COLO668 (cell line): ENCODE results near the gene PSMD1.
"Not testable (repeated sequence)": the region's sequence is repeated elsewhere in the genome, so short reads cannot be mapped to it uniquely, and the experiment has no call there.

Experiments used
- DNase-seq: peaks from one replicate; lab custom pipeline; 2025; ENCODE audit not compliant: unreplicated experiment; lab: John Stamatoyannopoulos, UW

The PSMD1 gene

DNA sequence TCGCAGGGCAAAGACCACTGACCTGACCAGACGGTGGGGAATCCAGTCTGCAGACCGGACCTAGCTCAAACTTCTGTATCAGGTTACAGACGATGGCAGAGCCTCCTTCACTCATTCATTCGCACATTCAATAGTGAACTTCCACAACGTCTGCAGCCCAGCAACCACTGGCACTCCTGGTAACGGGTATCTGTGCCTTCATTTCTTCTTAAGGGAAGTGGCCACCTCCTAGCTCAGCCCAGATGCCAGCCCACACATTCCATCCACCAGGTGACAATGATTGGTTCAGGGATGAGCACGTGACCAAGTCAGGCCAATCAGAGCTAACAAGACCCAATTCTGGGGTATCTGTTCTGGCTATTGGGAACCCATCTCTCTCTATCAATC is 125.8 kb downstream of the PSMD1 start:
- DNase-seq: no peak

DNA sequence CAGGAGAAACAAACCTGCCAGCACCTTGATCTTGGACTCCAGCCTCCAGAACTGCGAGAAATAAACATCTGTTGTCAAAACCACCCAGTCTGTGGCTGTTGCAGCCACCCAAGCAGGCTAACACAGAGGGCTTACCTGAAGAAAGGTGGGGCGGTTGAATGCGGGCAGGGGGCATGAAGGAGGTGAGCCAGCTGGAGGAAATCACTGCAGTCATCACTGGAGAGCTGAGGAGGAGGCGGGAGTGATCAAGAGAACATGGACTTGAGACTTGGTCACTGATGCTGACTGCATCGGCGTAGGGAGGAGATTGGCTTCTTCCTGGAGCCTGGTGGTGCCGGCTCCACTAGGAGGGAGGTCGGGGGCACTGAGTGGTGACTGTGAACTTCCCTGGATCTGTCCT is 127.2 kb downstream of the PSMD1 start:
- DNase-seq: no peak

DNA sequence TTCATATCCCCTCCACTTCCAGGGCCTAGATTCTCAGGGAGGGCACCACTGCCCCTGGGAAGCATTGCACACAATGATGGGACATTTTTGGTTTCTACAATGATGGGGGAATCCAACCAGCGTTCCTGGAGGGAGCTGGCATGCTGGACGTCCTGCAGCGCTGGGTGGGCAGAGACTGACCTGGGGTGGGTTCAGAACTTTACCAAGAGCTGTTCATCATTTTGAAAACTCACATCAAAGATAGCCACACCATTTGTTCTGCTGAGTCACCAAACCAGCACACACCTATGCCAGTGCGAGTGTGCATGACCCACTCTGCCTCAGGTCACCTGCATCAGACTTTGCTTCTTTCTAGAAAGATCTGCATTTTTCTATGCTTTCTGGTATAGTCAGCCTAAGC is 127.7 kb downstream of the PSMD1 start:
- DNase-seq: no peak

DNA sequence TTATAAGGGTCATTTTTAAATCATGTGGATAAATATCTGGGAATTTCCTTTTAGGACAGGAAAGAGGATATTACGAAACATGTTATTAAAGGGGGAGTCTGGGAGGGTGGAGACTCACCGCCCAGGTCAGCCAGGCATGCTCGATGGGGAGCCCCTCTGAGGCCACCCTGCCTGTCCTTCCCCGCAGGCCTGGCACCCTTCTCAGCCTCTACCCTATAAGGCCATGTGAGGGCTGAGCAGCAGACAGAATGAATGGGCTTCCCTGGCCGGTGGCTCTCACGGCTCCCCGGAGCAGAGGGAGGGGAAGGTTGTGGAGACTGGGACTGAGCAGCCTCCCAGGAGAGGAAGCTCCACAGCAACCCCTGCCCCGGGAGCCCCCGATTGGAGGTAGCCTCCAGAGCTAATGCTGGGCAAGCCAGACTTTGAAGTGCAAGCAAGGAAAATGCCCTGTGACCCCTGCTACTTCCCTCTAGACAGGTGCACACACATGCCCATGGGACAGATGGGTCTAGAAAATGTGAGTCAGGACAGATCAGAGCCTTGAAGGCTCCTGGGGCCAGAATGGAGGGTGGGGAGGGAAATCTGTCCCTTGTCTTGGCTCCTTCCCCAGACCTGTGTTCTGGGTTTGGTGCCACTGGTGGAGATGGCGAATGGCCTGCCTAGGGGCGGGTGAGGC is 128.5 kb downstream of the PSMD1 start:
- DNase-seq: no peak

DNA sequence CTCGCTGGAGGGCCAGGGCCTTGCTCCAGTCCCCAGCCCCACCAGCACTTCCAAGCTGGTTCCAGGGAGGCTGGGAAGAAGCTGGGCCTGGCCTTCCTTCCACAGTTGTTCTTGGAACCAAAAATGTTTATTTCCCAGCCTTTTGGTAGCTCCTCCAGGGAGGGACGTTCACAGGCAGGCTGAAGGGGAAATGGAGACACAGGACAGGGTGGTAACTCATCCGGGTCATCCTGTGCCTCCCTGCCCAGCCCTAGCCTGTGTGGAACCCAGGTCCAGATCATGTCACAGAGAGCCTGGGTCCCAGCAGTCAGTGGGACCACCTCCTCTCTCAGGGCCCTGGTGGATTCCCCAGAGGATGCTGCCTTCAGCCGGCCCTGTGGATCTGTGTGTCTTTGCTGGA is 129.2 kb downstream of the PSMD1 start:
- DNase-seq: no peak

DNA sequence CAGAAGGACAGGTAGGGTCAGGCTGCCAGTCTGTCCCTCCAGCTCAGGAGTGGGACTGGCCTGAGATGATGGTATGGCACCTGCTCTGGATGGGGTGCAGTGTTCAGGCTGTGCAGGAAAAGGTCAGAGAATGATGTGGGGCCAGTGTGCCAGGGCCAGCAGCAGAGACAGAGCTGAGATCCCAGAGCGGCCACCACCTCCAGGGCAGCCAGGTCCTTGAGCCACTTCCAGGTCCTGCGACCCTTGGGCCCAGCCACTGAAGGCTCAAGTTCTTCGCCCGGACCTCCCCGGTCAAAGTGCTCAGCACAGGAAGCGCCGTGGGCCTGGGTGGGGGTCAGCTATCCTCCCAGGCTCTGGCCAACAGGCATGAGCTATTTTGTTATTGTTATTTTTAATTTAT is 129.7 kb downstream of the PSMD1 start:
- DNase-seq: no peak

DNA sequence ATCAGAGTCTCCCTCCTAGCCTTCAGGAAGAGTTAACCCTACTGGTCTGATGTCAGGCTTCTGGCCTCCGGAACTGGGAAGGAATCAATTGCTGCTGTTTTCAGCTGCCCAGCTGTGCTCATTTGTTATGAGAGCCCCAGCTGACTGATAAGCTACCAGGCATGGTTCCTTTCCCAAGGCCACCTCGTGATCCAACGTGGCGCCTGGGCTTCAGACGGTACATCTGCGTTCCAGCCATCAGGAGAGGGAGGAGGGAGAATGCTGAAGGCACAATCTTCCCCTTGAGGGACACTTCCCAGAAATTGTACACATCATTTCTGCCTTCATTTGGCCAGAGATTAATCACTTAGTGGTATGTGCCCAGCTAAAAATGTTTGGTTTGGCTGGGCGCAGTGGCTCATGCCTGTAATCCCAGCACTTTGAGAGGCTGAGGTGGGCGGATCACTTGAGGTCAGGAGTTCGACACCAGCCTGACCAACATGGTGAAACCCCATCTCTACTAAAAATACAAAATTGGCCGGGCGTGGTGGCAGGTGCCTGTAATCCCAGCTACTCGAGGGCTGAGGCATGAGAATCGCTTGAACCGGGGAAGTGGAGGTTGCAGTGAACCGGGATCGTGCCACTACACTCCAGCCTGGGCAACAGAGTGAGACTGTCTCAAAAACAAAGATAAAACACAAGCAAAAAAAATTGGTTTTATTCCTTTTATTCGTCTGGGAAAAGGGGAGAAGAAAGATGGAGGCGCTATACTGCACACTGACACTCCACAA is 131.3 kb downstream of the PSMD1 start:
- no peak for DNase-seq

DNA sequence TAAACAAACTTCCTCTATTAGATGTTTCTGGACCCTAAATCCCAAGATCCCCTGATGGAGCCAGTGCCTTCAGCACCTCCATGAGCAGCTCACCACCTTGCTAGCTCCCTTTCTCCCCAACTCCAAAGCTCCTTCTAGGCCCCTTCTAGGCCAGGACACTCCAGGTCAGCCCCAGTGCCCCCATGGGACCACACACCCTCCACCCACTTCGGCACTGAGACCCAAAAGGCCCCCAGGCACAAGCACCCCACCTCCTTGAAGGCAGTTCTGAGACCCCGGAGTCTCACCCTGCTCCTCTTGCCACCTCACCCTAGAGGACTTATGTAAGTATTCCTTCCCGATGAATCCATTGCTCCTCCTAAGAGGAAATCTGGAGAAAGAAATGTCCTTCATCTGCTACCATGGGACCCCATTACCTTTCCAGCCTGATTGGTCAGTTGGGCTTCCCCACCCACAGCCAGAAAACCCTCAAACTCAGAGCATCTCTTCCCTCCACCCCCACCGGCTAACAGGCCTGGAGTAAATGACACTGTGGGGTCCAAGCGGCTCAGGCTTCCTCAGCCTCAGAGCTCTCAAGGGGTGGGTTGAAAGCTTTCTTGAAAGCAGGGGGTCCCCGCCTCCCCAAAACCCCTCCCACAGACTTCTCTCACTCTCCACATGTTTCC is 132.0 kb downstream of the PSMD1 start:
- DNase-seq: no peak

DNA sequence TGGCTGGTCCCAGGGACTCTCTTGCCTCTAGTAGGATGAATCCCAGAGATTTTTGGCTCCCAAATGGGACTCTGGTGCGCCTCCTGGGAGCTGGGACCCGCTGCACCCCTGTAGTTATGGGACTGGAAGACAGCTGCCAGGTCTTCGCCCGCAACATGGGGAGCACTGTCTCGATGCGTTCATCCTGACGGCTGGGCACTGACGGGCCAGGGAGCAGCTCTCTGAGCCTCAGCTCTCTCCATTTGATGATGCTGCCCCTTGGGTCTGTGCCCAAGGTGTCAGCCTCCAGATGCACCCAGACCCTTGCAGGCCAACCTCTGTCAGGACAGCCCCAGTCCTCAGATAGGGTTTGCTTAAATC is 132.5 kb downstream of the PSMD1 start:
- DNase-seq: no peak

DNA sequence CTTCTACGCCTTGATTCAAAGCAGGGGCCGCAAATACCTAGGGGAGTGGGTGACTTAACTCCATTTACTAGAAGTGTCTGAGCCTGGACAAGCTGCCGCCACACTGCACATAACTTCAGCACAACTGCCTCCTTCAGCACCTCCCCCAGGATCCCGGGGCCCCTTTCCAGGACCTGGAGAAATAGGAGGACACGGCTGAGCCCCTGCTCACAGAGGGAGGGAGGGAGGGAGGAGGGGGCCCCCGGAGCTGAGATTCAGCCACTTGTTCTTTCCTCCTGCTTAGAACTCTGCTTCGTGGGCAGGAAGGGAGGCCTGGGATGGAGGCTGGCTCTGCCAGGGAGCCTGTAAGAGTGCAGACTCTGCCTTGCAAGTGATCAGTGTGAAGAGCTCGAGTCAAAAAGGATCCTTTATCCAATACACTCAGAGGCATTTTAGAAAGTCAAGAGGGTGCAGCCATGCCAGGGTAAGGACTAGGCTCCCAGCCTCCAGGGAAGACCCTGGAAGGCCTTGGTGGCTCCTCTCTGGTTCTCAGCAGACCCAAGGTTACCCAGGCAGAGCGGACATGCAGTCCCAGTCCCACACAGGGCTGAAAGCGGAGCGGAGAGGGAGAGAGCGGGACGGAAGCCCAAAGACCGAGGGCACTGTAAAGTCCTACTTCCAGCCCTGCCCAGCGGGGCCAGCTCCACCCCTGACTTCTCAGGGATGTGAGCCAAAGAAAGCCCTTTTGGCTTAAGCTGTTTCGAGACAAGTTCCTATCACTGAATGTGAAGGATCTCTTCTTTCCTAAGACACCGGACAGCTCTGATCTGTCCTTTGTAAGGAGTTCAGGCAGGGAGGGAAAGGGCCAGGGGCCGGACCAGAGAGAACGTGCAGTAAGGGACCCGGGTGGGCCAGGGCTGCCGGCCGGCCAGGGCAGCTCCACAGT is 133.2 kb downstream of the PSMD1 start:
- DNase-seq: no peak

DNA sequence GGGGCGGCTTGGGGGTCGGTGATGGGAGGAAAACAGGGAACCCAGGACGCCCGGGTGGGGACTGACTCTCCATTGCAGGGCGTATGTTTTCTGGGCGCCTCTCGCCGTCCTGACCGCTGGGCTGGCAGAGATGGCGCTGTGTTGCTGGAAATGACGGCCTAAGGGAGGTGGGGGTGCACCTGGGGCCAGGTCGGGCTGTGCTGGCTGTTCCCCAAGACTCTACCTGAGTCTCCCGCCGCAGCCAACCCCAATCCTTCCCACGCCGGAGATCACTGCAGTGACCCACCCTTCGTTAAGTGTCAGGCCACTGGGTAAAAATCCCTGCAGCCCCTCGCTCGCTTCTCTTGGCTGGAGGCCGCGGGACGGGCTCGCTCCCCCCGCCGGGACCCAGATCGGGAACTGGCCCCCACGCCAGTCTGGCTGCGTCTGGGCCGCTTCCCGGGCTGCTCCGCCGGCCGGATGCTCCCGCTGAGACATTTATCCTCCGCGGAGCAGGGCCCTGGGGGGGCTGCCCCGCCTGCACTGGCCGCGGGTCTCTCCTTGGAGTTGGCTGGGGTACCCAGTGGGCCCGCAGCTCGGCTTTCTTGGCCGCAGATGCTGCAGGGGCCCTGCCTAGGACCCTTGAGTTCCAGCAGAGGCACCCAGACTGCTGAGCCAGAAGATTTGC is 134.0 kb downstream of the PSMD1 start:
- DNase-seq: no peak

DNA sequence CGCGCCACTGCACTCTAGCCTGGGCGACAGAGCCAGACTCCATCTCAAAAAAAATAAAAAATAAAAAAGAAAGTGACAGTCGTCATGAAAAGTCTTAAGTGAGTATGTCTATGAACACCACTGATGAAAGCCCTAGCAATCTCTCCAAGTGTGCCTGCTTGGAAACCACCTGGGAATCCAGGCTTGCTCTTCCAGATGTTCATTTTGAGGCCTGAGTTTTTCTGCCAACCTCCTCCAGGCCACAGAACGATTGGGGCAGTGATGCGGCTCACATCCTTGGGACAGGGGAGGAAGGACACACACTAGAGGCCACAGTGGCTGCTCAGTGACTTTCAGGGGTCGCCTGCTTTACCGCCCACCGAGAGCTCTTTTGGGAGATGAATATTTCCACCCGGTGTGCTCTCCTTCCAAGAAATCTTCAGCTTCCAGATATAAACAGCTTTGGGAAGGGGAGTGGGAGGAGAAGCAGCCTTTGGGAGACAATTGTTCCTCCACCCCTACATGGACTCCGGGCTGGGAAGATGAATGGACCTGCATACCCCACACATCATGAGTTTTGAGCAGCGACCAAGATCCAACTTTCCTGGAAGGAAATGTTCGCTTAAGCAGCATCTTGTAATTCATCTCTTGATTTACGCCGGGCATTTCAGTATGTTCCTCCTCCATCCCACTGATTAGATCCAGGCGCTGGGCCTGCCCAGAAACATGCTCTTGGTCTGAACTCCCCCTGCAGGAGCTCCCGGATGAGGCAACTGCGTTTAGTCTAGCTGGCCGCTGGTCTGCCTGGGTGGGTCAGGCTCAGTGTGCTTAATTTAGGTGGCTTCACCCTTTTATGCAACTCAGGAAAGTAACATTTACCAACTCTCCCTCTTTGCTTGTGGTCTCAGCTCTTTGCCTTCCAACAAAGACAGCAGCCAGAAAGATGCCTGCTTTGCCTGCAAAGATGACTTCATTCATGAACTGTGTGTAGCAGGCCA is 135.5 kb downstream of the PSMD1 start:
- peak; percentile 22 for DNase-seq

DNA sequence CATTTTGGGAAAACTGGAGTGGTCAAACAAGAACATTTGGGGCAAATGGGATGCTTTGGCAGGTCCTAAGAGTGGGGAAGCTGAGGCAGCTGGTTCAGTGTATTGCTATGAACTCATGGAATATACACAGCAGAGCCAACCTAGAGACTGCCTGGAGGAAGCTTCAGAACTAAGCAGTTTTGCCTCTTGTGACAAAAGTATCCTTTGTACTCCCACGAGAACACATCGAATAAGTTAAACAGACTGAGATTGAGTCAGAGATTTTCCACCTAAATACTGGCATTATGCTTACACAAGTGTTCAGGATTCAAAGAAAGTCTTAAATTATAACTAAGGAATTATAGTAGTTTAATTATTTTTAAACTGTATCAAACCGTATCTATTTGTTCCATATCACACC is 136.5 kb downstream of the PSMD1 start:
- DNase-seq: no peak

DNA sequence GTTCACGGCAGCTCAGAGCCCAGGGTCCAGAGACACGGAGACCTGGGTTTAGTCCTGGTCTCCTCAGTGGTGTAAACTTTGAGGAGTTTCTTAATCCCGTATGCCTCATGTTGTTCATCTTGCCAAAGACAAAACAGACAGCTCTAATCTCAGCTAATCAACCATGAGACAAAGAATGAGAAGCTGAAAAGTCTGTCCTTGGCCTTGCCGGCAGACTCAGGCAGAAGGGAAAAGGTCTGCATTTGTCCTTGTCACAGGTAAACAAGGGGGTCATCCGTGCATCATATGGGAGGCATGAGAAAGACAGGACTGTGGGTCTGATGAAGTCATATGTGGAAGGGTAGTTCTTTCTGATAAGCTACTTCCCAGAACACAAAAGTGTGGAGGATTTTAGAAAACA is 139.9 kb downstream of the PSMD1 start:
- DNase-seq: no peak

DNA sequence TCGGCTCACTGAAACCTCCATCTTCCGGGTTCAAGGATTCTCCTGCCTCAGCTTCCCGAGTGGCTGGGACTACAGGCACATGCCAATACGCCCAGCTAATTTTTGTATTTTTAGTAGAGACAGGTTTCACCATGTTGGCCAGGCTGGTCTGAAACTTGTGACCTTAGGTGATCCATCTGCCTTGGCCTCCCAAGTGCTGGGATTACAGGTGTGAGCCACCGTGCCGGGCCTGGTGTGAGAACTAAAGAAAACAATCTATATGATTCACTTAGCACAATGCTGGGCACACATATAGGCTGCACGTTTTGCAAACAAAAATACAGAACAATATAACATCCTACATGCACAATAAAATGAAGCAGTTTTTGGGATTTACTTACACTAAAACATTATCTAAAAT is 140.5 kb downstream of the PSMD1 start:
- DNase-seq: not testable (repeated sequence)

DNA sequence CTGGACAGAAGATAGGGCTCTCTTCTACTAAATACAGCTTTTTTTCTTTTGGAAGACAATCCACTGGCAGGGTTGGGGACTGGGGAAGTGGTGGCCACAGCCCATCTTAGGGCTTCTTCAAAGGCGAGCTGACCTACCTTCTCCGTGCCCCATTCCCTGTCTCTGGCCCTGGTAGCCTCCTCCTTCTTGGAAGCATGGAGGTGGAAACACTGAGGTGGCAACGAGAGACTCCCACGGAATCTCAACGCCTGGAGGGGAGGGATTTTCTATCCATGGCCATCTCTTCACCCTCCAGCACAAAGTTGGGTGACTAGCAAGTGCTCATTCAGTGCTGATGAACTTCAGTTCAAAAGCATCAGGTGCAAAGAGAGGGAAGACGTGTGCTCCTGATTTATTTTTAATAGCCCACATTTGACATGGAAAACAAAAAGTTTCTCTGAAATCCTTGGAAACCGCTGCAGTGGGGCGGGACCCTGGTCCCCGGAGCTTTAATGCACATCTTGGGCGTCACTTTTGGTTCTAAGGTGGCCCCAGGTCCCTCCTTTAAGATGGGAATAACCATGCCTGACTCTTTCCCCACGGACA is 141.1 kb downstream of the PSMD1 start:
- no peak for DNase-seq

DNA sequence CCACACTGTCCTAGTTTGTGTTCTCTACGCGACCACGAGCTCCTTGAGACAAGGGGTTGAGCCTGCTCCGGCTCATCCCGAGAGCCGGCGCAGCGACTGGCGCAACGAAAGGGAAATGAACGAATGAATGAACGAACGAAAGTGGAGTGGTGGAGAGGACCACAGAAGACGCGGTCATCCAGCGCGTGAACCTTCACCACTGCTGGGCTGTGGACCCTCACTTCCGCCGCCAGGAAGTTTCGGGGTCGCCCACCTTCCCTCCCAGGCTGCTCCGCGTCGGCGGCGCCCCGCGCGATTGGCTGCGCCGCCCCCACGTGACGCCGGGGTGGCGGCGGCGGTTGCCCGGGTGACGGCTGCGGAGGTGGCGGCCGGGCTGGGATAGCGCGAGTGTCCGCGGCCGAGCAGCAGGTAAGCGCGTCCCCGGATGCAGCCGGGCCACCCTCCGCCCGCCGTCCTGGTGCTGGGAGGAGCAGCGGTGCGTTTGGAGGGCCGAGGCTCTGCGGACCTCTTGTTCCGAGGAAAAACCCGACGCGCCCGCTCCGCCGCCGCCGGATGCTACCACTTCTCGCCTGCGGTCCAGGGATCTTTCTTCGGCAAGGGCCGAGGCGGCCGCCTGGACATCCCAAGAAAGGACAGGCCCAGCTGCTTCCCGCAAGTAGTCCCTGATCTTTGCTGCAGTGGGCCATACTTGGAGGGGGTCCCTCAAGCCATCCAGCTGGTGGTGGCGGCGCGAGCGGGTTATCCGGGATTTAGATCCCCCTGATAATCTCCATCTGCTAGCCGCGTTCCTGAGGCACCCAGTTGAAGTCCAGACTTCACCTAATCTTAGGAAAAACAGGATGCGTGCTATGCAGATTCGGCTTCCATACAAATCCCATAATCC is 141.9 kb downstream of the PSMD1 start, which contains the start of gene ARMC9:
Gene ARMC9, plus strand, starts transcription at position 341 of the 883 bp plus-strand sequence. CDS start 7,608 bp downstream, outside the sequence.
- DNase-seq: peak; percentile 89

DNA sequence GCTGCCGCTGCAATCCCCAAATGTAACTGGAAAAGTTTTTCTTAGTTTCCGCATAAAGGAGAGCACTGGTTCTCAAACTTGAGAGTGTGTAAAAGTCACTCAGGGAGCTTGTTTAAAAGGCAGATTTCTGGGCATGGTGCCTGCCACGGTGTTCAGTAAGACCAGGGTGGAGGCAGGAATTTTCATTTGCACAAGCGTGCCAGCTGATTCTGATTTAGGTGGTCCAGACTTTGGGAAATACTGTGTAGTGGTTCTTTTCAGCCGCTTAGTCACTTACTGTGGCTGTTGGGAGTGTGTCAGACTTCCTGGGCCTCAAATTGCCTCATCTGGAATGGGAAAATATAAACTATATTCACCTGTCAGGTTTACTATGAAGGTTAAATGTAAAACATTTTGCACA is 142.6 kb downstream of the PSMD1 start:
- no peak for DNase-seq
